ENCODE measurements around the gene ELP2.
"Not testable (repeated sequence)": the region's sequence is repeated elsewhere in the genome, so short reads cannot be mapped to it uniquely, and the experiment has no call there.

ELP2 gene

DNA sequence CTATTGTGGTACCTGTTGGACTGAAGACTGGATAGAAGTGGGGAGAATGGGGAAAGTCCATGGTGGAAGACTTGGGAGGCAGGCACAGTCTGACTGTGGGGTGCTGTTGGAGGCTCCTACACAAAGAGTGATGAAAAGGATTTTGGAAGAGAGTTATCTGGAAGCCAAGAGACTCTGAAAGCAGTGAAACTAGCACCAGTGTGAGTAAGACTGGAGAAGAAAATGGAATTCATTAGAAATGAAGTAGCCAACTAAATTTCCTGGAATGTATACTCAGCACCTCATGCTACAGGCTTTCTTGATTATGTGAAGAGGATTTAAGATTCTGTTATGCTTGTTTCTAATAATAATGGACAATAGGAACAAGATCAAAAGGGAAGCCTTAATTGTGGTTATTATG, 27.7 kb downstream of the ELP2 start:
- DNase-seq (ENCODE audit: low read depth in 2 of 2): no peak

GRCh38 chr18:36158266-36158867, 28.7 kb downstream of the ELP2 start:
- DNase-seq (ENCODE audit: low read depth in 2 of 2): no peak

DNA sequence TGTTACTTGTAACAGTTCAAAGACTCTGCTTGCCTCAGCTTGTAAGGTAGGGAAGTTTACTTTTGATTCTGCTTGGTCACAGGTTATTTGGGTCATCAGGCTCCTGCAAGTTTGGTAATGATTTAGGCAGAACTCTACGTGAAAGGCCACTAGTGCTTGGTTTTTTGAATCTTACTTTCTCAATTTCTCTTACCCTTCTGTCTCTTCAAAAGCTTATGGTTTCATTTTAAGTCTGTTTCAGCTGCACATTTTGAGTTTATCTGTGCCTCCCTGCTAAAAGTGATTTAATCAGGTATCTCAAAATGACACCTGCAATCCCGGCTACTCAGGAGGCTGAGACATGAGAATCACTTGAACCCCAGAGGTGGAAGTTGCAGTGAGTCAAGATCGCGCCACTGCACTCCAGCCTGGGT, 31.3 kb downstream of the ELP2 start:
- DNase-seq (ENCODE audit: low read depth in 2 of 2): no peak

- no peak for DNase-seq (ENCODE audit: low read depth in 2 of 2)
These were observed 33.3 kb downstream of the ELP2 start for GRCh38 chr18:36162981-36163380.

DNA sequence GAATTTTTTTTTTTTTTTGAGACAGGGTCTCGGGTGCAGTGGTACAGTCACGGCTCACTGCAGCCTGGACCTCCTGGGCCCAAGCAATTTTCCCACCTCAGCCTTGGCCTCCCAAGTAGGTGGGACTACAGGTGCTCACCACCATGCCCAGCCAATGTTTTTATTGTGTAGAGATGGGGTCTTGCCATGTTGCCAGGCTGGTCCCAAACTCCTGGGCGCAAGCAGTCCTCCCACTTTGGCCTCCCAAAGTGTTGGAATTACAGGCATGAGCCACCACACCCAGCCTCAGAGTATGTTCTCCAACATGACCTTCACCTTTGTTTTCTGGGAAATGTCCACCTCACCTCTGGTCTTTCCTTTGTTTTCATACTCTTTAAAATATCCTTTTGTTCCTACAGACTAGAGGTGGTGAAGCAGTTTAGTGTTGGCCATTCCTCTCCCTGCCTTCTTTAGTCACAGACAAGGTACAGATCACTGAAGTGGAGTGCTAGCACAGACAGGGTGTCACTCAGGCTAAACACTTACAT, 38.1 kb downstream of the ELP2 start:
- DNase-seq (ENCODE audit: low read depth in 2 of 2): no peak

DNA sequence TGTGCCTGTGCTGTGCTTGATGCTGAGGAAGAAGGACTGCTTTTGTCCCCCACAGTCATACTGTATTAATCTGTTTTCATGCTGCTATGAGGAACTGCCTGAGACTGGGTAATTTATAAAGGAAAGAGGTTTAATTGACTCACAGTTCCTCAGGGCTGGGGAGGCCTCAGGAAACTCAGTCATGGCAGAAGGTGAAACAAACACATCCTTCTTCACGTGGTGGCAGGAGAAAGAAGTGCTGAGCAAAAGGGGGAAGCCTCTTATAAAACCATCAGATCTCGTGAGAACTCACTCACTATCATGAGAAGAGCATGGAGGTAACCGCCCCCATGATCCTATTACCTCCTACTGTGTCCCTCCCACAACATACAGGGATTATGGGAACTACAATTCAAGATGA, 38.6 kb downstream of the ELP2 start:
- DNase-seq (ENCODE audit: low read depth in 2 of 2): not testable (repeated sequence)

DNA sequence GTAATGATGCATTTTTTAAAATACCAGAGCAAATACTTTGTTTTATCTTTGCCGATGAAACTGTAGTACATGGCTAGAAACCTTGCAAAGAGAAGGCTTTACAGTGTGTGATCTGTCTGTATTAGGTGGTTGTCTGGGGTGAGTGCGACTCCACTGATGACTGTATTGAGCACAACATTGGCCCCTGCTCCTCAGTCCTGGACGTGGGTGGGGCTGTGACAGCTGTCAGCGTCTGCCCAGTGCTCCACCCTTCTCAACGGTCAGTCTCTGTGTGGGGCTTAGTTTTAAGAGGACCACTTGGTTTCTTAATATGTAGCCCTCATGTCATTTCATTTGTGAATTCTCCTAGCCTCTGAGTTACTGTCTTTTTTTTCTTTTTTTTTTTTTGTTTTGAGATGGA, 40.2 kb downstream of the ELP2 start:
- no peak for DNase-seq (ENCODE audit: low read depth in 2 of 2)

DNA sequence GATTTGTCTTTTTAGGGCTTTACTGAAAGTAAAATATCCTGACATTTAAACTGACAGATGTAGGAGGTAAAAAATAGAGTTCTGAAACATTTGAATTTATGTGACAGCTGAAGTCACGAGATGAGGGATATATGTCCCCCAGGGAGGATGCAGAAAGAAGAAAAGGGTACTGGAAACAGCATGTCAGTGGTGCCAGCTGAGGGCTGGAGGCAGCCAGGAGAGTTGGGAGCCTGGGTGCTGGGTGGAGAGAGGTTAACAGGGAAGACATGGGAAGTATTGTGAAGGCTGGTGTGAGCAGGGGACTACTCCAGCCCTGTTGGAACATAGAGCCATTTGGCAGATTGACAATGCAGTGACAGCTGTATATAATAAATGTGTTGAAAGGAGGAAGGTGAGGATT, 45.8 kb downstream of the ELP2 start:
- no peak for DNase-seq (ENCODE audit: low read depth in 2 of 2)

GRCh38 chr18:36176177-36176584, 46.5 kb downstream of the ELP2 start:
- DNase-seq (ENCODE audit: low read depth in 2 of 2): no peak

DNA sequence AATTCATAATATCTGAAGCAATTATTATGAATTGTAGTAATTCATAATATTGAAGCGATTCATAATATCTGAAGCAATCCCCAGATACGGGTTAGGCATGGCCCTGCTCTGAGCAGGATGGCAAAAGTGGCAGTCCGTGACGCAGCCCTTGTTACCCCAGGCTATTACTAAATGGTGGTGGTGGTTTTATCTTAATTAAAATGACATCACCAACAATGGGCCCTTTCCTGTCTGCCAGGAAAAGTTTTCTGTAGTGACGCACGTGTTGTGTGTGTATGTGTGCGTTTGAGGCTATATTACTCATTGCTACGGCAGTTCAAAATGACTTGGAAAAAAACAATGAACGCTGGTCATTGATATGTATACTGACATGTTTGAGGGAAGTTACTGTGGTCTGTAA, 47.0 kb downstream of the ELP2 start:
- no peak for DNase-seq (ENCODE audit: low read depth in 2 of 2)

GRCh38 chr18:36177913-36178312, 48.2 kb downstream of the ELP2 start:
- no peak for DNase-seq (ENCODE audit: low read depth in 2 of 2)

DNA sequence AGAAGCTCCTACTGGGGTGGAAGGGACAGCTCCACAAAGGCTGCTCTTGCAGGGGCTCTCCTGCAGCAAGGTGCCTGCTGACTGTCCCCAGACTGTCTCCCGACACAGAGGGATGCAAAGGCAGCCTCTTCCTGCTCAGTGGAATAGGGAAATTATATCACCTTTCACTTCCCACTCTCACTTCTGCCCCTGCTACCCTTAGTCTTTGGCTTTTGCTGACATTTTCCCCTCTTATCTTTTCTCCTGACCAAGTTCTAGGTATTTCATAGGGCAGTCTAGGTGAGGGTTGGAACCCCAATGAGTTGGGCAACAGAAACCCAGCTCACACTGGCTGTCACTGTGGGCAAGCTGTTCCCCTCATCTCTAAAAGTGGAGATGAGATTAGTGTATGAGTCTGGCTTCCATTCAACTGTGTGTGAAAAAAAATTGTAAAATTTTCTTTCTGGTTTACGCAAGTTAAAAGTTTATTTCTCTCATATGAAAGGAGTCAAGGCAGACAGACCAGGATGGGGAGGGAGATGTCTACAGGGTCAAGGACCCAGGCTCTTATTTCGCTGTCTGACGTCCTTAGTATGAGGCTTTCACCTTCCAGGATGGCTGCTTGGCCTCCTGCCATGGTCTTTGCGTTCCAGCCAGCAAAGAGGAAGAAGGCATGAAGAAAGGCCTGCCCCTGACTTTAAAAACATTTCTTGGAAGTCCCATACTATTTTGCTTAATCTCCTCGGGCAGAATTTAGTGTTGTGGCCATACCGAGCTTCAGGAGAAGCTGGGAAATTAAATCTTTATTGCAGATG, 50.1 kb downstream of the ELP2 start:
- DNase-seq (ENCODE audit: low read depth in 2 of 2): no peak

GRCh38 chr18:36181441-36181840, 51.7 kb downstream of the ELP2 start:
- DNase-seq (ENCODE audit: low read depth in 2 of 2): no peak

DNA sequence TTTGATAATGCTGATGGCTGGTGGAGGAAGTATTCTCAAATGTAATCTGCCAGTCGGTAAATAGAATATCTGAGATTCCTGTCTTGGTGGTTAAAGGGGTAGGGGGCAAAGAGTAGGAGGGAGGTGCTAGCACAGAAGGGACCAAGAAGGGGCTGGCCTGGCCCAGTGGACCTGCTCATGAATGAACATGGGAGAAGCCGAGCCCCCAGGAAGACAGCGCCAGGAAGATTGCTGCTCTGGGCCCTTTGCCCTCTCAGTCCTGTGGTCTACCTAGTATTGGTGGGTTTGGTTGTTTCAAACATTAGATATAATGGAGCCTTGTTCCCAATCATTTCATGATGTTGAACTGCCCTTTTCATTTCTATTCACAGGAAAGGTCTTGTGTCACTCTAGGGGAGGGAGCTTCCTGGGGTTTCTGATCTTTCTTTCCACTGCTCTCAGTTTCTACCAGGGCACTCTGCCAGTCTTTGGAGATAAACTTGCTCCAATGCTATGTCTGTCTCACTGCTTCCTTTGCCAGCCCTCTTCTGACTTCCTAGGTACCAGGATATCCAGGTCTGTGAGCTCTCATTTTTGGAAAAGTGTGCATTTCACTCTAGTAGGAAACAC, 52.3 kb downstream of the ELP2 start:
- DNase-seq (ENCODE audit: low read depth in 2 of 2): no peak

DNA sequence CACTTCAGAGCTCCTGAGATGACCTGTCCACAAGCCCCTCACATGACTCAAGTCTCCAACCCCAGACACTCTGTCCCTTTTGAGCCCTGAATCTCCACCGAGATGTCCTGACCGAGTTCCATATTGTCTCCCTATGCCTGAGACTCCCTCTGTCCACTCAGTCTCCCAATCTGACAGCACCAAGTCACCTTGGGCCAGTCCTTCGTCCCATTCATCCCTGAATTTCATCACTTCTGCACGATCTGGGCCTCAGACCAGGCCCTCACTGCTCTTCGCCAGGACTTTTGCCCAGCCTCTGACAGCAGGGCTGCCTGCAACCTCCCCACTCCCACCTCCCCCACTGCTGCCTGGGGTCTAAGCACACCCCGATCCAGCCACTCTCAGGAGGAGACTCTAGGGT, 53.3 kb downstream of the ELP2 start:
- DNase-seq (ENCODE audit: low read depth in 2 of 2): no peak

- DNase-seq (ENCODE audit: low read depth in 2 of 2): no peak
These were observed 54.3 kb downstream of the ELP2 start for GRCh38 chr18:36183987-36184386.

GRCh38 chr18:36185157-36185556, 55.5 kb downstream of the ELP2 start:
- DNase-seq (ENCODE audit: low read depth in 2 of 2): no peak

- DNase-seq (ENCODE audit: low read depth in 2 of 2): no peak
These were observed 56.3 kb downstream of the ELP2 start for GRCh38 chr18:36185901-36186460.

DNA sequence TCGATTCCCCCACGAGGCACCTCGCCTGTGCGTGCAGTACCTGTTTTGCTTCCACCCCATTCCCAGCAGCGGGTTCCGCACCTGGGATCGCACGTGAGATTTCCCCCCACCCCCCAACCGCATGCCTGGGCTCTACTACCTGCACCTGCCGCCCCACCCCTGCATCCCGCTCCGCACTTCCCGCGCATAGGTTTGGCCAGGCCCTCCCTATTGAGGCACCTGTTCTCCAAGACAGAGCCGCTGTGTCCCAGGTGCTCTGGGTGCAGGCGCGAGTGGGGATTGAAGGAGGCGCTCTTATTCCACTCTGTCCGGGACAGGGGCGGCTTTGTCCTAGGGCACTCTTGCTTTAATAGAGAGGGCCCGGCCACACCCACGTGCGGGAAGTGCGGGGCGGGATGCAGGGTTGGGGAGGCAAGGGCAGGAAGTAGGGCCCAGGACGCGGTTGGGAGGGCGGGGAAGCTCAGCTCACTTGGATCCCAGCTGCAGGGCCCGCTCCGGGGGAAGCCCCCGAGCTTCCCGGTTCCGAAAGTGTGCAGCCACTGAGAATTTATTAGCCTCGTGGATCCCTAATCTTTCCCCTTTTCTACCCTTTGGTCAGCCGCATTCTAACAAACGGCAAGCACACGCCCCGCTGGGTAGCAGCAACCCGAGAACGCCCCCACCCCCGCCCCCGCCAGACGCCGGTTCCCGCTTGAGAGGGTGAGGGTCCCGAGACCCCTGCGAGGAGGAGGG, 56.9 kb downstream of the ELP2 start:
- peak in 1 of 2 donors; percentile 20 for DNase-seq (ENCODE audit: low read depth in 2 of 2)

DNA sequence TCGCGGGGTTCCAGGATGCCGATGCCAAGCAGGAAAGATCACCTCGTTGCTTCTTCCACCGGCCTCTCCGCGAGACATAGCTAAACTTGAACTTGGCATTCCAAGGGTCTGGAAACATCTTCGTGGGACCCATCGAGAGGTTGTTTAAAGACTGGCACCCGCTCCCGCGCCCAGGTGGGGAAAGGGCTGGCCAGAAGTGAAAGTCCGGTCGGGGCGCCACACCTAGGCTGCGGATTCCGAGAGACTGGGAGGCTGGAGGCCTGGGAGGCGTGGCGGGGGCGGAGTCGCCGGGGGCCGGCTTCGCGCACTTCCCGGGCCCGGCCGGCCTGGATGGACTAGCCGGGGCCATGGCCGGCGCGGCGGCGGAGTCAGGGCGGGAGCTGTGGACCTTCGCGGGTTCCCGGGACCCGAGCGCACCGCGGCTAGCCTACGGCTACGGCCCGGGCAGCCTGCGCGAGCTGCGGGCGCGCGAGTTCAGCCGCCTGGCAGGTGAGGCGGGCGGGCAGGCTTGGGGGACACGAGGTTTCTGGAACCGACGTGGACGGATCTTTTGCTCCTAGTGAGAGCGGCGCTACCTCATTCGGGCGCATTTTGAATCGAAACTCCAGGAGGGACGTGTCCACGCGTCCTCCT, 57.6 kb downstream of the ELP2 start, which contains the start of gene MOCOS:
TSS of gene MOCOS (plus strand) at position 305 of the 633 bp plus-strand sequence. CDS start at position 348, 43 bp downstream.
- peak in 1 of 2 donors; percentile 40 for DNase-seq (ENCODE audit: low read depth in 2 of 2)
